ENCODE data around the gene CPSF3. TPM values are rescaled to one million over a fixed set of nuclear protein-coding genes. Genes with fewer than 3 reads are reported as not detected.
A peak's percentile ranks its signal among the peaks of the same experiment; 100 is the strongest.
"Not testable (repeated sequence)": the region's sequence is repeated elsewhere in the genome, so short reads cannot be mapped to it uniquely, and the experiment has no call there.

Gene CPSF3
- total RNA-seq, 1 experiment from 2014 or later: 110 TPM

GRCh38 chr2:9391961-9392720 lies 31.3 kb upstream of the CPSF3 start:
- no peak for DNase-seq (ENCODE audit: low read depth, low spot score)
- in situ Hi-C loops (cut with HindIII; ENCODE audit: low pct_unique_long_range_greater_than_20kb, low sequenced_read_pairs): no loop called here

DNA sequence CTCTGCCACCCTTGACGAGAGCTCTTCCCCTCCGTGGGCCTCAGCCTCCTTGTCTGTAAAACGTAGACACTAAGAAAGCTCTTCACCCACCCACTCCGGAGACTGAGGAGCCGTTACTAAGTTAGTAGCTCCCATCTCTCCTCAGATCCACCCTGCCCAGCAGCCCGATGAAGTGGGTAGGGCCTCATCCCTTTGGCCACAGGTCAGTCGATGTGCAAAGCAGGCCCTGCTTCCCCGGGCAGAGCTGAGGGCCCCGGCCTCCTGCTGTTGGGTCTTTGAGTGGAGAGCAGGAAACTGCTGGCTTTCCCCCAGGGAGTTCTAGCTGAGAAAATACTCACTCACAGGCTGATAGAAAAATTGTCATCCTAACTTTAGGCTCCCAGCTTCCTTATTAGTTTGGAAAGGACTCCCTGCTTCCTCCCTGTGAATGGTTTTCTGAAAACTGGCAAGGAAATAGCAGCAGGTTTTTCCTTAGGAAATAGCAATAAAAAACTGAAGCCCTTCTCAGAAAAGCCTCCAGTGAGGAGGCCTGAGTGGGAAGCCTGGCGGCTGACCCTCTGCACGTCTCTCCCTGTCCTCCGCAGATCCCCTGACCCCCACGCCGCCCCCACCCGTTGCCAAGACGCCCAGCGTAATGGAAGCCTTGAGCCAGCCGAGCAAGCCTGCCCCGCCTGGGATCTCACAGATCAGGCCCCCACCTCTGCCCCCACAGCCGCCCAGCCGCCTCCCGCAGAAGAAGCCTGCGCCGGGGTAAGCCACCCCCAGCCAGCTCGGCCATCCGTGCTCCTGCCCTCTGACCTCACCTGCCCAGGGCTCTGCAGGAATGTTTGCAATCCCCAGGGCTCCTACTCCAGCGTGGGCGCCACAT lies 30.3 kb upstream of the CPSF3 start:
- DNase-seq (ENCODE audit: low read depth, low spot score): no peak
- in situ Hi-C loops (cut with HindIII; ENCODE audit: low pct_unique_long_range_greater_than_20kb, low sequenced_read_pairs): no loop called here

- no peak for DNase-seq (ENCODE audit: low read depth, low spot score)
- in situ Hi-C loops (cut with HindIII; ENCODE audit: low pct_unique_long_range_greater_than_20kb, low sequenced_read_pairs): no loop called here
Measured at GRCh38 chr2:9394816-9395215, 28.6 kb upstream of the CPSF3 start.

- in situ Hi-C loops (cut with HindIII; ENCODE audit: low pct_unique_long_range_greater_than_20kb, low sequenced_read_pairs): no loop called here
- DNase-seq (ENCODE audit: low read depth, low spot score): no peak
Measured at GRCh38 chr2:9397201-9397600, 26.3 kb upstream of the CPSF3 start.

DNA sequence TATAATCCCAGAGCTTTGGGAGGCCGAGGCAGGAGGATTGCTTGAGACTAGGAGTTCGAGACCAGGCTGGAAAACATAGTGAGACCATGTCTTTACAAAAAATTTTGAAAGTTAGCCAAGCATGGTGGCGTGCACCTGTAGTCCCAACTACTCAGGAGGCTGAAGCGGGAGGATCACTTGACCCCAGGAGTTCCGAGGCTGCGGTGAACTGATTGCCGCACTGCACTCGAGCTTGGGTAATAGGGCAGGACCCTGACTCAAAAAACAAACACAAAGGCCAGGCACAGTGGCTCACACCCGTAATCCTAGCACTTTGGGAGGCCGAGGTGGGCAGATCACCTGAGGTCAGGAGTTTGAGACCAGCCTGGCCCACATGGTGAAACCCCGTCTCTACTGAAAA lies 25.2 kb upstream of the CPSF3 start:
- DNase-seq (ENCODE audit: low read depth, low spot score); in situ Hi-C loops (cut with HindIII; ENCODE audit: low pct_unique_long_range_greater_than_20kb, low sequenced_read_pairs): not testable (repeated sequence)

- in situ Hi-C loops (cut with HindIII; ENCODE audit: low pct_unique_long_range_greater_than_20kb, low sequenced_read_pairs): no loop called here
- DNase-seq (ENCODE audit: low read depth, low spot score): peak; percentile 97
Measured at GRCh38 chr2:9398881-9399780, 24.3 kb upstream of the CPSF3 start.

DNA sequence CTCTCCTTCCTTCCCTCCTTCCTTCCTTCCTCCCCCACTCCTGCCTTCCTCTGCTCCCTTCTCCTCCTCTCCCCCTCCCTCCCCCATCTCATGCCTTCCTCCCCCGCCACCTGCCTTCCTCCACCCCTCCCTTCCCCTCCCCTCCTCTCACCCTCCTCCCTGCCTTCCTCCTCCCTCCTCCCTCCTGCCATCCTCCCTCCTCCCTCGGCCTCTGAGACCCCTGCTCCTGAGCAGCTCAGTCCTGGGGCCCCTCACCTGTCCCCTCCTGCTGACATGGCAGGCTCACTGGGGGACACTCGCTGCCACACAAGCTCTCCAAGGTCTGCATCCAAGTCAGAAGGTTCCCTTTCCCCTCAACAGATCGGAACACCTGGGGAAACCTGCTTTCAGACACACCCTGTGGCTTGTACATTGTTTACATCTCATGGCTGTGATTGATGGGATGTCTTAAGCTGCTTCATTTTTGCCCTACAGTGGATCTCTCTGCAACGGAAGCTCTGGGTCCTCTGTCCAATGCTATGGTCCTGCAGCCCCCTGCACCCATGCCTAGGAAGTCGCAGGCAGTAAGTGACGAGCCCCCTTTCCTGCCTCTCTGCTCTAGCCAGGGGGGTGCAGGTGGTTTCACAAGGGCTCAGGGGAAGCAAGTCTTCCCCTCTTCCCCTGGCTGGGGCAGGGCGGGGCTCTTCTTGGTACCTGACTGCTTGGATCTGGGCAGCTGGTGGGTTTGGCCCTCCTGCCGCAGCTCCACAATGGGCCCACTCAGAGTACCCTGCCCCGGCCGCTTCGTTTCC lies 23.0 kb upstream of the CPSF3 start:
- in situ Hi-C loops (cut with HindIII; ENCODE audit: low pct_unique_long_range_greater_than_20kb, low sequenced_read_pairs): no loop called here
- DNase-seq (ENCODE audit: low read depth, low spot score): no peak

DNA sequence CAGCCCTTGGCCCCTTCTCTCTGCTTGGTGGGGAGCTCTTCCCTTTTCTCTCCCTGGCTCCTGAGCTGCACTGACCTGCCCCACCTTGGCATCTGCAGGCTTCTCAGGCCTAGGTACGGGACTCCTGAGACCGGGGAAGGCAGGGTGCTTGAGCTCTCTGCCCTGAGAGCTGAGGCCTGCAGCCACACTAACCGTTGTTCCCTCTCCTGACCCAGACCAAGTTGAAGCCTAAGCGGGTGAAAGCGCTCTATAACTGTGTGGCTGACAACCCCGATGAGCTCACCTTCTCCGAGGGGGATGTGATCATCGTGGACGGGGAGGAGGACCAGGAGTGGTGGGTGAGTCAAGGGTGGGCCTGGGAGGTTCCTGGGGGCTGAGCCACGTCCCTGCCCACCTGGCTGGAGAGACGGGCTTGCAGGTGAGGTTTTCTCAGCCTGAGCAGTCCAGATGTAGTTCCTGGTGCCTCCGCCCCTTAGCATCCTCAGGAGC lies 22.4 kb upstream of the CPSF3 start:
- in situ Hi-C loops (cut with HindIII; ENCODE audit: low pct_unique_long_range_greater_than_20kb, low sequenced_read_pairs): no loop called here
- no peak for DNase-seq (ENCODE audit: low read depth, low spot score)

GRCh38 chr2:9401646-9402371 lies 21.6 kb upstream of the CPSF3 start:
- in situ Hi-C loops (cut with HindIII; ENCODE audit: low pct_unique_long_range_greater_than_20kb, low sequenced_read_pairs): no loop called here
- peak; percentile 65 for DNase-seq (ENCODE audit: low read depth, low spot score)

GRCh38 chr2:9403924-9404323 lies 19.5 kb upstream of the CPSF3 start:
- in situ Hi-C loops (cut with HindIII; ENCODE audit: low pct_unique_long_range_greater_than_20kb, low sequenced_read_pairs): no loop called here
- no peak for DNase-seq (ENCODE audit: low read depth, low spot score)

DNA sequence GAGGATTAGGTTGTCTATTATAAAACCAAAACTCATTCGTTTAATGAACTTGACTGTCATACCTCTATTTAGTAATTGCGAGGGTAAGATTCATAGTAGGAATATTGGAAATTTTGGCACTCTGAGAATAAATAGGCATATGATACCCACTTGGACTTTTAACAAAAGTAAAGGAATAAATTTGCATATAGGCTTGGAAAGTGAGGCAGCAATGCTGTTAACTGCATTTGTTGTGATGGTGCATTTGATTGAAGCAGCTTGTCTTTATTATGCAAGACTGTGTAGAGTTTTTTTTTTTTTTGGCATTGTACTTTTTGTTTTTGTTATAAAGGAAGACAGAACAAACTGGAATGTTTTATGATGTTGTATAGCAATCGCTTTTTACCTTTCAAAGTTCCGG lies 19.0 kb upstream of the CPSF3 start:
- DNase-seq (ENCODE audit: low read depth, low spot score): no peak
- in situ Hi-C loops (cut with HindIII; ENCODE audit: low pct_unique_long_range_greater_than_20kb, low sequenced_read_pairs): no loop called here

DNA sequence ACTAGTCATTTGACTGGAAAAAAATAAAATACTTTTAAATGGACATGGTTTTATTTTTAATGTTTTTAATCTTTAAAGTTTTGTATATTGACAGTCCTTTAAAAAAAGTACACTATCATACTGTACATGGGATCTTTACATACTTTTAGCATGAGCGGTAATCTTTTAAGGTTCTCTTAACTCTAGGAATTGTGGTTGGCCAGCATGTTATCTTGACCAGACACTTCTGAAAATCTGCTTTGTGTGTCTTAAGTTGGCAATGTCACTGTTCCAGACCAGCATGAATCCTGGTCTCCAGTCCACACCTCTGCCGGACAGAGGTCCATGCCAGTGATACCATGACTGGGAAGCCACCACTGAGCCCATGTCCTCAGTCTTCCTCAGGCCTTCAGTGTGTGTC lies 17.8 kb upstream of the CPSF3 start:
- no peak for DNase-seq (ENCODE audit: low read depth, low spot score)
- in situ Hi-C loops (cut with HindIII; ENCODE audit: low pct_unique_long_range_greater_than_20kb, low sequenced_read_pairs): no loop called here

DNA sequence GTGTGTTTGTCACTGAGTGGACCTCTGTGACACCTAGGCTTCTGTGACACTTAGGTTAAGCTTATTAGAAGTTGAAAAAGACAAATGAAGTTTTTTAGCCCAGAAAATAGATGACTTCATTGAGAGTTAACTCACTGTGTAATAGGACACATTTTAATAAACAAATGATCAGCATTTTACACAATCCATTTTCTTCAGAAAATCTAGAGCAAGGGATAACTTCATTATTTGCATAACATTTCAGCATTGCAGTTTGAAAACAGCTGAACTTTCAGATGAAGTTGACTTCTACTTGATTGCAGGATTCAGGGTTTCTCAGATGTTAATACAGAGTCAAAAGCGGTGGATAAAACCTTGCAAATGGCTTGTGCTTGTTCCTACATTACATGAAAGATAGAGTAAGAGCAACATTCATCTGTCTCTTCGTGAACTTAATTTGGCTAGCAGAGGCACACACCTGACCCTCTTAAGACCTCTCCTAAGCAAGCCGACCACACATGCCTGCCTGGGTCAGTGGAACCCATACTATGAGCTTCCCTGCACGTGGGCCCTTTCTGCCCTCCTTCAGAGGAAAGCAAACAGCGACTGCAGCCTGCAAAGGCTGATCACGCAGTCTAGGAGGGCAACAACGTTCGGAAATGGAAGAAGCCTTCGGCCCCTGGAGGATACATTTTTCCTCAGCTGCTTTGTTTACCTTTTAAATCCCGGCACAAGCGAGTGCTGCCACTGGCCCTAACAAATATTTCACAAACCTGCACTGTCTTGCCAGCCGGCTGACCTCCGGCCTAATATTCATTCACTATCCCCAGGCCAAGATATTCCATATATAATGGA lies 16.7 kb upstream of the CPSF3 start:
- DNase-seq (ENCODE audit: low read depth, low spot score): no peak
- in situ Hi-C loops (cut with HindIII; ENCODE audit: low pct_unique_long_range_greater_than_20kb, low sequenced_read_pairs): no loop called here

DNA sequence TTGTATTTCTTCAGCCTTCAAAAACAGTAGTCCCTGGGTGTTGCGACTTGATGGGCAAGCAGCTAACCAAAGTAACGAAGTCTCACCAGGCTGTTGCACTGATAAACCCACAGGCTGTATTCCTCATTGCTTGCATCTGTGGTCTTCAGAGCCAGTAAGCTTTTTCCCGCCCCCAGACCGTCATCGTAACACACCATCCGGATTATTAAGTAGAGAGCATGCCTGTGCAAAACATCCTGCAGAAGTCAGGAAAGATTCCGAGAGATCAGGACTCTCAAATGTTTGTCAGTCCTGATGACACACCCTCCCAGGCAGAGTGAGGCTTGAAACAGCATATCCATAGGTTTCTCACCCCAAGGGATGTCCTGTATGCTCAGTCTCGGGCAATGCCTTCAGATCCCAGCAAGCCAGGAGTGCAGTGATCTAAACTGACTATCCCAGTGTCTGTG lies 16.1 kb upstream of the CPSF3 start:
- in situ Hi-C loops (cut with HindIII; ENCODE audit: low pct_unique_long_range_greater_than_20kb, low sequenced_read_pairs): no loop called here
- no peak for DNase-seq (ENCODE audit: low read depth, low spot score)

GRCh38 chr2:9408641-9409151 lies 14.8 kb upstream of the CPSF3 start:
- in situ Hi-C loops (cut with HindIII; ENCODE audit: low pct_unique_long_range_greater_than_20kb, low sequenced_read_pairs): no loop called here
- DNase-seq (ENCODE audit: low read depth, low spot score): no peak
